ENCODE data around the gene FBXO27.

DNA sequence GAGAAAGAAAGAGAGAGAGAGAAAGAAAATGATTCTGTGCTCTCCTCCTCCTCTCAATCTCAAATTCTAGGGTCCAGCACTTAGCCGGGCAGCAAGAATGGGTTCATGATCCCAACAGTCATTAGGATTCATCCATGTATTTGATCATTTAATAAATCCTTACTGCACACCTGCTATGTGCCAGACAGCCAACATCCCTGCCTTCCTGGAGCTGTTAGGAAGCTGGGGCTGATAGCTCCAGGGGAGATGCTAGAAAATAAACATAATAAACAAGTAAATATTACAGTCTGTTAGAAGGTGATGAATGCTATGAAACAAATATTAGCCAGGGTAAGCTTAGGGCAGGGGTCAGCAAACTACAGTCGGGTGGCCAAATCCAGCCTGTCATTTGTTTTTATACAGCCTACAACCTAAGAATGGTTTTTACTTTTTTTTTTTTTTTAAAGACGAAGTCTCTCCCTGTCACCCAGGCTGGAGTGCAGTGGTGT lies 41.9 kb upstream of the FBXO27 start:
- TF ChIP-seq, protein P1, sequence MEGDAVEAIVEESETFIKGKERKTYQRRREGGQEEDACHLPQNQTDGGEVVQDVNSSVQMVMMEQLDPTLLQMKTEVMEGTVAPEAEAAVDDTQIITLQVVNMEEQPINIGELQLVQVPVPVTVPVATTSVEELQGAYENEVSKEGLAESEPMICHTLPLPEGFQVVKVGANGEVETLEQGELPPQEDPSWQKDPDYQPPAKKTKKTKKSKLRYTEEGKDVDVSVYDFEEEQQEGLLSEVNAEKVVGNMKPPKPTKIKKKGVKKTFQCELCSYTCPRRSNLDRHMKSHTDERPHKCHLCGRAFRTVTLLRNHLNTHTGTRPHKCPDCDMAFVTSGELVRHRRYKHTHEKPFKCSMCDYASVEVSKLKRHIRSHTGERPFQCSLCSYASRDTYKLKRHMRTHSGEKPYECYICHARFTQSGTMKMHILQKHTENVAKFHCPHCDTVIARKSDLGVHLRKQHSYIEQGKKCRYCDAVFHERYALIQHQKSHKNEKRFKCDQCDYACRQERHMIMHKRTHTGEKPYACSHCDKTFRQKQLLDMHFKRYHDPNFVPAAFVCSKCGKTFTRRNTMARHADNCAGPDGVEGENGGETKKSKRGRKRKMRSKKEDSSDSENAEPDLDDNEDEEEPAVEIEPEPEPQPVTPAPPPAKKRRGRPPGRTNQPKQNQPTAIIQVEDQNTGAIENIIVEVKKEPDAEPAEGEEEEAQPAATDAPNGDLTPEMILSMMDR (IDR thresholded peaks at IDR 0.05): no peak
- no peak for TF ChIP-seq POLR2A (IDR thresholded peaks at IDR 0.05)

Data from adrenal gland (tissue), 5 donors.